K562 treated with DMSO at 1 percent for 12 hours (cell line): Measurements from ENCODE around the gene IP6K3. TPM values are rescaled to one million over a fixed set of nuclear protein-coding genes. Genes with fewer than 3 reads are reported as not detected.

Source experiments
- total RNA-seq: library from RNA; unstranded; fragments of 300-600 nt; gene quantifications from 2 replicates; pipeline ENCODE4 v1.2.3, GENCODE V29; 2022; ENCODE audit not compliant: insufficient read depth

Gene IP6K3
- not detected in 2 replicates for total RNA-seq

DNA sequence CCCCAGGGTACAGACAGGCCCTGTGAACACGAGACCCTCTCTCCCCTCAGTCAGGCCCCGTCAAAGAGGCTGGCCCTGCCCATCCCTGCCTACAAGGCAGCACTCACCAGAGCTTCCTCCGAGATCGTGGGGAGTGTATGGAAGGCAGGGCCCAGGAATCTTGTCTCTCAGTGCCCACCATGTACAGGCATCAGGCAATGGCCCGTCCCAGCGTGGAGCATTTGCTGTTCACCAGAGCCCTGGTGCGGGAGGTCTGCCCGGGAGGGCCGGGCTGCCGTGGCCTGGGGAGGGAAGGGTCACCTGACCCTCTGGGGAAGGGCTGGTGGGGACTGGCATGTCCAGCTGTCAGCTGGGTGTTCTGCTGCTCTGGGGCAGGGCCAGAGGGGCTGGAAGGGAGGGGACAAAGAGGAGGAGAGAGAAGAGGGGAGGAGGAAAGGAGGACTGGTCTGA, at the start of gene IP6K3:
IP6K3 (minus strand) TSS at position 255 of the 450 bp plus-strand sequence. CDS start 11,429 bp downstream, outside the sequence.

DNA sequence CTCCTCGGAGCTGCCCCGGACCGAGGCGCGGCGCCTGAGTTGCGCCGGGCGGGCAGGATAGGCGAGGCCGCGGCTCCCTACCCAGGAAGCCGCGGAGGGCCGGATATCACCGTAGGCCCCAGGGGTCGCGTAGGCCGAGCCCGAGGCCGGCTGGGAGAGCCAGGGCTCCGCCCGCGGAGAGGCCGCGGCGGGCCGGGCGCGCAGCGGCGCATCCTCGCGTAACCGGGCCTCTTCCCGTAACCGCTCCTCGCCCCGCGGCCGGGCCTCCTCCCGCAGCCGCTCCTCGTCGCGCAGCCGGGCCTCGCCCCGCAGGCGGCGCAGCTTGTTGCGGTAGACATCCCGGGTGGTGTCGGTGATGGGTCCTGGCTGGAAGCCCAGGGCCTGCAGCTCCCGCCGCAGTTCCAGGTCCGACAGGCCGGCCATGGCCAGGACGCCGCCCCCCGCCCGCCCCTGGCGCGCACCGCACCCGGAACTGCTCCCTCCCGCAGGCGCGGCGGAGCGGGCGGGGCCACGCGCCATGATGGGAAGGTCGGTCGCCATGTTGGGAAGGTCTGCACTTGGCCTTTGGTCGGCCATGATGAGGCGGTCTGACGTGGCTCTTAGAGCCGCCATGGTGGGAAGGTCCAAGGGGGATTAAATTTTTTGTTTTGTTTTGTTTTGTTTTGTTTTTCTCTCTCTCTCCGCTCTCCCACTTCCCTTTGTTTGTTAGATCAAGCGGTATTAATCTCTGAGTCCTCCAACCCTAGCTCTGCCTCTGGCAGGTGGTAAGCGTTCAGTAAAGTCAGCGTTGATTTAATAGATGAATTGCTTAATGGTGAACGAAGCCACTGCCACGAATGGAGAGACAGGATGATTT, 42.2 kb upstream of the IP6K3 start, which contains the start of gene LEMD2:
LEMD2 (minus strand) TSS at position 437 of the 856 bp plus-strand sequence; CDS start at position 423, 14 bp downstream.

DNA sequence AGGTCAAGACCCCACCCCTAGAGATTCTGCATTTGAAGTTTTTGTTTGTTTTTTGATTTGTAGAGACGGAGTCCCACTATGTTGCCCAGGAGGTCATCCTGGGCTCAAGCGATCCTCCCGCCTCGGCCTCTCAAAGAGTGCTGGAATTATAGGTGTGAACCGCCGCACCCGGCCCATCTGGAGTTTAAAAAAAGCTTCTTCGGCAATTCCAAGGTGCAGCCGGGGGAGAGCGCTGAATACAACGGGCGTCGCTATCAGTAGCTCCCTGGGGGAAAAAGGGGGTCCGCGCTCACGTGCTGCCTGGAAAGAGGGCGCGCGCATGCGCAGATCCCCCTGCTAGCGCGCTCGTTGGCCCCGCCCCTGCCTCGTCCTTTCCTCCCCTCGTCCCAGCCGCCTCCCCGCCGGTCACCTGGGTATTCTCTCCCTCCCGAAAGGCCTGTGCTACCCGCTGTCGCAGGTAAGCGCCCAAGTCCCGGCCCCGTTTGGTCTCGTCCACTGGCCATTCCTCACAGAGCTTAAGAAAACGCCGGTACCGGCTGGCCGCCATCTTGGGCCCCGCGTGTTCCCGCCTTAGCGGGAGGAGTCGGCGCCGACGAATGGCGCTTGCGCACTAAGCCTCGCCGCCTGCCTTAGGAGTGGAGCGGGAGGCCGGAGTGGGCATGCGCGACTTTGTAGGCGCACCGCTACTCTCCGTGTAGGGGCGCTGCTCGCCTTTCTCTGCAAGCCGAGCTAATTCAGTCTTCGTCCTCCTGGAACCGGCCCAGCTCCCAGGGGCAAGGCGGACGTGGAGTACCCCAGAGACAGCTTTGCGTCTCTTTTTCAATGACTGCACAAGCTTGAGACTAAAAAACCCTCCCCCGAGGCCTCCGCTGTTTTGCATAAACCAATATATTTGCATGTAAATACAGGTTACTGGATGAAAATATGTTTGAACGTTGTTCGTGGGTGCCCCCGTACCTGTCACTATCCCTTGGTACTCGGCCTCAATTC, 35.3 kb downstream of the IP6K3 start, which contains the start of gene UQCC2:
UQCC2 (minus strand) TSS at position 561 of the 990 bp plus-strand sequence; CDS start at position 547, 14 bp downstream.

Other genes with a start within 250 kb of the IP6K3 start
- gene BAK1, start 166.6 kb downstream of the IP6K3 start, total RNA-seq: 27.6 and 29.7 TPM in 2 replicates
- gene ITPR3, start 125.6 kb downstream of the IP6K3 start, total RNA-seq: 3.9 and 15.4 TPM in 2 replicates
- gene UQCC2, start 35.2 kb downstream of the IP6K3 start, total RNA-seq: 70.5 and 103 TPM in 2 replicates
- gene LEMD2, start 42.2 kb upstream of the IP6K3 start, total RNA-seq: 52.7 and 59.8 TPM in 2 replicates
- not detected in 2 replicates for gene MLN, start 57.1 kb upstream of the IP6K3 start, total RNA-seq